SKM-1 treated with dmso at 0.1 percent for 144 hours (cell line): ENCODE measurements around the gene C19orf12.
"Not testable (repeated sequence)": the region's sequence is repeated elsewhere in the genome, so short reads cannot be mapped to it uniquely, and the experiment has no call there.

Source experiments
- DNase-seq: peaks from one replicate; lab custom pipeline; 2025; ENCODE audit not compliant: unreplicated experiment; lab: John Stamatoyannopoulos, UW

Gene C19orf12

GRCh38 chr19:29731331-29731850 lies 16.3 kb upstream of the C19orf12 start:
- no peak for DNase-seq

DNA sequence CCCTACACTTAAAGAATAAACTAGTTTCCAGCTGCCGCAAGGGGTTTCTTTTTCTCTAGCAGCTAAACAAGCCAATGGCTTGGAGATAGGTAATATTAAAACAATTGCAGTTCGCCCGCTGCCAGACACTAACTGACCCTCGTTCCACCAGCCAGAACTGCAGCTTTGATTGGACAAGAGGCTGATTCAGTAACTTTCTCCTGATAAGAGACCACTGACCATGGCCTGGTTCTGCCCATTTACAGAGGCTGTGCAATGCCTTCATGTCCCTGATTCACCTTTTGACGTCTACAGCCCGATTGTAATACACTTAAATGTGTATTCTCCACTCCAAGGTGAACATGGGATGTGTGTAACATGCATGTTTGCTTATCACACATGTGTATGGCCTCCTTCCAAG lies 12.8 kb upstream of the C19orf12 start:
- DNase-seq: no peak

- DNase-seq: no peak
Observed at GRCh38 chr19:29724746-29725145, 9.7 kb upstream of the C19orf12 start.

GRCh38 chr19:29724102-29724641 lies 9.1 kb upstream of the C19orf12 start:
- no peak for DNase-seq

- DNase-seq: no peak
Observed at GRCh38 chr19:29717051-29717450, 2.0 kb upstream of the C19orf12 start.

DNA sequence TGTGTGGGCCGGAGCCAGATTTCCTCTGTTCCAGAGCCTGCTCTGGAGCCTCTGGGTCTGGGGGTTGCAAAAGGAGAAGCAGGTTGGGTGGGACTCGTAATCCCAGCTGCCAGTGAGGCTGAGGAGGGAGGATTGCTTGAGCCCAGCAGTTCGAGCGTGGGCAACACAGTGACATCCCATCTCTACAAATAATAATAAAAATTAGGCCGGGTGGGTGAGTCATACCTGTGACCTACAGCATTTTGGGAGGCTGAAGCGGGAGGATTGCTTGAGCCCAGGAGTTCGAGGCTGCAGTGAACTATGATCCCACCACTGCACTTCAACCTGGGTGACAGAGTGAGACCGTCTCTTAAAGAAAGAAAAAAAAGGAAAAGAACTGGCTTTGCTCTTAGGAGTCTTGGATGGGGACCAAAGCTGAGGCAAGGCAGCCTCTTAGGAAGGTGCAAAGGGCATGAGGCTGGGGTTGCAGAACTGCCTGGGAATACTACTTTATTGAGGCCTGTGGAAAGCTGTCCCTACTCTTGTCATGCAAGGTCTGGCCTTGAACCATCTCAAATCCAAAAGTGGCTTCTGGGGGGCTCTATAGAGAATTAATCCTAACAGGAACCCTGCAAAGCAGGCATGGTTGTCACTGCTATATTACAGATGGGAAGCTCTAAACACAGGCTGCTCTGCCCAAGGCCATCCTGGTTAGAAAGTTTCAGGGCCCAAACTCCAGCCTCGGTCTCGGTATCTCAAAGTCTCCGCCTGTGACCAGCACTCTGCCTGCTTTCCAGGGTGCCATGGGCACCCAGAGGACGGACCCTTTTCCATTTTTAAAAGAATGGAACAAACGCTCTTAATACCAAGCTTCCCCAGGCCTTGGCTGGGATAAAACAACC lies 880 bp upstream of the C19orf12 start:
- DNase-seq: no peak

GRCh38 chr19:29714371-29714952 lies 599 bp downstream of the C19orf12 start:
- no peak for DNase-seq

DNA sequence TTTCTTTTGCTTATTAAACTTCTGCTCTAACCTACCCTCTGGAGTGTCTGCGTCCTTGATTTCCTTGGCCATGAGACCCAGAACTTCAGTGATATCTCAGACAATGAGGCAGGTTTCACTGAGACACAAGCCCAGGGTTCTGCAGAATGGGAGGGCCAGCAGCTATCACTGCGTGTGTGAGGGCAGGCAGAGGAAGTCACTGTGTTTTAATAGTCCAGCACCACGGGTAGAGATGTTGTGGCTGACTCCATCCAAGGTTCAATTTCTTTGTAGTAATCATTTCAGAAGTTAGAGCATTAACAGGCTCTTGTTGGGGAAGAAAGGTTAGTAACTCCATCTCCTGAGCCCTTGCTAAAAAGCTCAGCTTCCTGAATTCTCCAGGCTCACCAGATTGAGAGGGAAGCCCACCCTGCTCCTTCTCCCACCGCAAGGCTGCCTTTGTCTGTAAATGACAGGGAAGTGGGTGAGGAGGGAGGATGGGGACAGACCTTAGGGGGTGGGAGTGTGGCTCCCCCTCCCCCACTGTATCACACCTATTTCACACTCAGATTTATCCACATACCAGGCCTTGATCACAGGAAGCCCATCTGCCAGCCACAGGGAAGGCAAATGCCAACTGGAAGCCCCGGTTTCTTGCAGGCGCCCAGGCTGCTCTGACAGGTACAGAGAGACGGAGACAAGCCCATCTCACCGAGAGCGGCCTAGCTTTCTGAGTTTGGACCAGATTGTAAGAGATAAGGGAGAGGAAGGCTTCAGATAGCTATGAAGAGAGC lies 2.1 kb downstream of the C19orf12 start:
- no peak for DNase-seq

- no peak for DNase-seq
Observed at GRCh38 chr19:29711584-29712132, 3.4 kb downstream of the C19orf12 start.

GRCh38 chr19:29709440-29709798 lies 5.6 kb downstream of the C19orf12 start:
- DNase-seq: not testable (repeated sequence)

- no peak for DNase-seq
Observed at GRCh38 chr19:29708554-29709439, 6.3 kb downstream of the C19orf12 start.

DNA sequence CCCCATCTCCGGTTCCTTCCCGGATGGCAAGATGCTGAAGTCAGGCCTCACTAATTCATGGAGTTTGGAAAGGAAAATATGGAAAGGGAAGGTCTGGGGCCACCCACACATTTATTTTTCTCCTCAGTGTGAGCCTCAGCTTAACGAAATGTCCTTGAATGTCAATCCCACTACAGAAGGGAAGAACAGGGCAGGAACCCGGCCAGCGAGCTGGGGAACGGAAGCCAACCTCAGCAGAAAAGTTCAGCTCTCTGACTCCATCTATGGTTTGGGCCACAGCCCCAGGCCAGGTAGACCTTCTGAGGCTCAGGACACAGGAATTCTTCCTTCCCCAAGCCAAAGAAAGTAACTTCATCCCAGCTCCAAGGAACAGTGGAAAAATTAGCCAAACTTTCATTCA lies 8.4 kb downstream of the C19orf12 start:
- no peak for DNase-seq

DNA sequence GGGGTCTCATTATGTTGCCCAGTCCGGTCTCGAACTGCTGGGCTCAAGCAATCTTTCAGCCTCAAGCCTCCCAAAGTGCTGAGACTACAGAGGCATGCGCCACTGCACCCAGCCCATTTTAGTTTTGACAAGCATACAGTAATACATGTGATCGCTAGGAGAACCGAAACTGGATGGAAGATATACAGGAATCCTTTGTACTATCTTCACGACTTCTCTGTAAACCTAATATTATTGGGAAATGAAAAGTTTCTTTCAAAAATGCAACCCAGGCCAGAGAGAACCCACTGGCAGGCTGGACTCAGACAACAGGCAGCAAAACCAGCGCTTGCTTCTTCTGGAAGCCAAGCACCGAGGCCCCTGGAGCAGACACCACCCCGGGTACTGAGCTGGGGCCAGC lies 9.4 kb downstream of the C19orf12 start:
- DNase-seq: no peak

DNA sequence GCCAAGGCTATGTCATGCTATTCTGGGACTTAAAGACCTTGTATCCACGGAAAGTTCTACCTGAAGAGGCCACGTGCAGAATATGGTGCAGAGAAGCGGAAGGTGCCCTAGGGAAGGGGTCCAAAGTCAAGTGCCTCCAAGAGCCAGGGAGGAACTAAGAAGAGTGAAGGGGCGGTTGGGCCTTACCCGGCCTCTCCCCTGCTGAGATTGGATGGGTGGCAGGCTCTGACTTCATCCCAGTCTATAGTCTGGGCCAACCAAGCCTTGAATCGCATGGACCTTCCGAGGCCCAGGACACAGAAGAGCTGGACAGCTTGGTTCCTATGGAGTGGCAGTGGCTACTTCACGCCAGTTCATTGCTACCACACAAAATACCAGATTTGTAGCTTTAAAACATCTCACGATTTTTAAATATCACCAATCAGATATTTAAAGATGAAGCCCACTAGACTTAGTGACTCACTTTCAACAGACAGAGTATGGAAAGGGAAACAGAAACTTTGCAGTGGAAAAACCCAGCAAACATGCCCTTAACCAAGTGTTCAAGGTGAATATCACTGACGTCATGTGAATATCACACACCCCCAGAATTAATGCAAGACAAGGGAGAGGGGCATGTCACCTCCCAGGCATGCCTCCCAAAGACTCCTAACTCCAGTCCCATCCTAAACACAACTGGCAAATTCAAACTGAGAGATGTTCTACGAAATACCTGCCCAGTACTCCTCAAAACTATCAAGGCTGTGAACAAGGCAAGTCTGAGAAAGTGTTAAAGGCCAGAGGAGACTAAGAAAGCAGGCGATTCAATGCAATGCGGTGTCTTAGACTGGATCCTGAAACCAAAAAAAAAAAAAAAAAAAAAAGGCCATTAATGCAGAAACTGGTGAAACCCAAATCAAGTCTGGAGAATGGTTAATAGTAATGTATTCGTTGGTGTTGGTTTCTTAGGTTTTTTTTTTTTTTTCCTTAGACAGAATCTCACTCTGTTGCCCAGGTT lies 10.2 kb downstream of the C19orf12 start:
- DNase-seq: no peak

- no peak for DNase-seq
Observed at GRCh38 chr19:29702963-29703320, 12.1 kb downstream of the C19orf12 start.

DNA sequence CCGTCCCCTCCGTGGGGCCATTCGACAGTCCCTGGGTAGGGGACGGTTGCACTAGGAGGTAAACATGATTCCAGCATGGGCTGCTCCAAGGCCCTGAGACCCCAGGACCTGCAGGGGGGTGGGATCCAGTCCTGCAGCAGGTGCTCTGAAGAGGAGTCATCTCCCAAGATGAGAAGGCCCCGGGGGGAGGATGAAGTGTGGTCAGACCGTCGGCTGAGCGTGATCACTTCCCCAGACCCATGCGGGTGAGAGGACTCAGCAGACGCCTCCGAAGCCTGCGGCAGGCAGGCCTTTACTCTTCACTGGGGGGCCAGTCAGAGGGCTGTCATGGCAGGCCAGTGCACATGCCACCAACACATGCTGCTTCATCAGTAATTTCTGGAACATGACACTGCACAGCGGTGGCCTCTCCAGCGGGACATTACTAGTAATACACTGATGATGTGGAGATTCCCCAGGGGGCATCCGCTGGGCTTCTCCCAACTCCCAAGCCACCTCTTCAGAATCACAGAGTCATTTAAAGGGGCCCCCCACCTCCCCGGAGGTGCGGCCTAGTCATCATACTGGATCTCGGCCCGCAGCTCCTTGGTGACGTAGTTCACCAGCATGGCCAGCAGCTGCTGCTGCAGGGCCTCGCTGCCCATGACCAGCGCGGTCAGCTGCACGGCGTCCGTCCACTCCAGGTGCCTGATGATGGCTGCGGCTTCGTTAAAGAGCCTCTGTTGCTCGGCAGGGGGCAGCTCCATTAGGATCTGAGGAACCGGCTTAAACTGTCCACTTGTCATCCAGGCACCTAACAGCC lies 12.7 kb downstream of the C19orf12 start:
- DNase-seq: no peak

DNA sequence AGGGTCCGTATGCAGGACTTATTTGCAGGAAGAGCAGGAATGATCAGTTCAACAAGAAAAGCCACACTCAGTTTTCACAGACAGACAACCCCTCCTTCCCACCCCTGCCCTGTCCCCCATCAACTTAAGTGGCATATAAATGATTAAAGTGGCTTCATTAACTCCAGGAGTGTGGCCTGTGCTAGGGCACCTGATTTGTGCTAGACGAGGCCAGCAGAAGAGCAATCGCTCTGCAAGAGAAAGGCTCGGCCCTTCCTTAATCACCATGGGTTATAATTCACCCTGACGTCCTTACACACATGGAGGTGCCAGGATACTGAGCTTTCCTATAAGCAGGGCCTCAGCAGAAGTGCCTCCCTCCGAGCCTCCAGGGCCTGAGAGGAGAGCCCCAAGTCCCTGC lies 14.6 kb downstream of the C19orf12 start:
- no peak for DNase-seq

DNA sequence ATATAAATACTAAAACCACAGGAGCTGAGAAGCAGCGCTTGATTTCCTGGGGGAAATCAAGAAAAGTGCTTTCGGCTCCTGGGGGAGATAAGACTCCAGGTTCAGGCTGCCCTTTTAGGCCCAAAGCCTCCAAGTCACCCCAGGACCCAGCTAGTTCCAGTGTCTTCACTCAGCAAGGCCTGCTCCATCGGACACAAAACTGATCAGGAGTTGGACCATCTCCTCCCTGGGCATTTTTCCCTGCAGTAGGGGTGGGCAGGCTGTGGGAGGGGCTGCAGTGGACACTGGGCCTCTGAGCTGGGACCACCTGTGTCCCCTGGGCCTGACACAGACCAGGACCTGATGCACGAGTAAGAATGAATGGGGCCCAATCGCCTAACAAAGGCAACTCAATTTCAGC lies 15.2 kb downstream of the C19orf12 start:
- DNase-seq: no peak
